Measurements from ENCODE around the gene RPE.

RPE gene

GRCh38 chr2:209973328-209973727 lies 29.1 kb upstream of the RPE start:
- H3K4me3 ChIP-seq (ENCODE audit: low read depth, low read length) = no peak overlapping the region
- H3K36me3 ChIP-seq (ENCODE audit: control insufficient read depth in 2 of 2, insufficient read depth in 1 of 2, low read length in 2 of 2) = no peaks in the 10 kb centered on the region
- TF ChIP-seq ZNF404 (tag by site-specific recombination; IDR thresholded peaks at IDR 0.05) (no peak), PRDM2 (tag by site-specific recombination; IDR thresholded peaks at IDR 0.05; ENCODE audit: borderline replicate concordance) (no peak), ZNF585B (tag by site-specific recombination; IDR thresholded peaks at IDR 0.05) (no peak), ZNF785 (tag by site-specific recombination; IDR thresholded peaks at IDR 0.05) (no peak), ZBTB1 (tag by site-specific recombination; IDR thresholded peaks at IDR 0.05) (no peak)
- TF ChIP-seq, protein P1, sequence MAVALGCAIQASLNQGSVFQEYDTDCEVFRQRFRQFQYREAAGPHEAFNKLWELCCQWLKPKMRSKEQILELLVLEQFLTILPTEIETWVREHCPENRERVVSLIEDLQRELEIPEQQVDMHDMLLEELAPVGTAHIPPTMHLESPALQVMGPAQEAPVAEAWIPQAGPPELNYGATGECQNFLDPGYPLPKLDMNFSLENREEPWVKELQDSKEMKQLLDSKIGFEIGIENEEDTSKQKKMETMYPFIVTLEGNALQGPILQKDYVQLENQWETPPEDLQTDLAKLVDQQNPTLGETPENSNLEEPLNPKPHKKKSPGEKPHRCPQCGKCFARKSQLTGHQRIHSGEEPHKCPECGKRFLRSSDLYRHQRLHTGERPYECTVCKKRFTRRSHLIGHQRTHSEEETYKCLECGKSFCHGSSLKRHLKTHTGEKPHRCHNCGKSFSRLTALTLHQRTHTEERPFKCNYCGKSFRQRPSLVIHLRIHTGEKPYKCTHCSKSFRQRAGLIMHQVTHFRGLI (tag by site-specific recombination; IDR thresholded peaks at IDR 0.05) = no peak
- no peaks in the 10 kb centered on the region for H3K4me1 ChIP-seq (ENCODE audit: control insufficient read depth, insufficient read depth, low read length)
- H3K9me3 ChIP-seq (ENCODE audit: control insufficient read depth, insufficient read depth, low read depth, low read length) = no peaks in the 10 kb centered on the region
- POLR2A ChIA-PET = no interaction called here
- CTCF ChIA-PET = interaction anchor here (6.1 kb wide), 1 partner anchor 222 kb away, joined by 44 read pairs; no protein-coding TSS in a partner anchor
- H3K27ac ChIP-seq (ENCODE audit: extremely low read depth, low read depth, low read length) = no peak overlapping the region

DNA sequence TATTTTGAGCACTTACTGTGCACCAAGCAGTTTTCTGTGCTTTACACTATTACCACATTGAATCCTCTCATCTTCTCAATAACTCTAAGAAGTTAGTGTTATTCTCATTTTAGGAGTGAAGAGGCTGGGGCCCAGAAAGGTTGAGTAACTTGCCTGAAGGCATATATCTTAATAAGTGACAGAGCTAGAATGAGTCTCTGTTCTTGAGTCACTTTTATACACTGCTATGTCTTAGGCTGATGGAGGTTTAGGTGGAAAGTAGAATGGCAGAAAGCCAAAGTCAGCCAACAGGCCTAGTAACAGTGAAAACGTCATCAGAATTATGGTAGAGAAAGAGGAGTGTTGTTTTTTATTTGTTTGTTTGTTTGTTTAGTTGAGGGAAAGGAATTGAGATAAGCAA lies 27.9 kb upstream of the RPE start:
- ChIA-PET CTCF (interaction anchor here (1.0 to 6.1 kb wide), 2 partner anchors 221 to 224 kb away, joined by 3 to 44 read pairs; no protein-coding TSS in a partner anchor), POLR2A (no interaction called here)
- H3K36me3 ChIP-seq (ENCODE audit: control insufficient read depth in 2 of 2, insufficient read depth in 1 of 2, low read length in 2 of 2) = no peaks in the 10 kb centered on the region
- no peak overlapping the region for H3K4me3 ChIP-seq (ENCODE audit: low read depth, low read length)
- H3K4me1 ChIP-seq (ENCODE audit: control insufficient read depth, insufficient read depth, low read length) = no peaks in the 10 kb centered on the region
- no peaks in the 10 kb centered on the region for H3K9me3 ChIP-seq (ENCODE audit: control insufficient read depth, insufficient read depth, low read depth, low read length)
- no peak overlapping the region for H3K27ac ChIP-seq (ENCODE audit: extremely low read depth, low read depth, low read length)
- TF ChIP-seq ZBTB6 (tag by site-specific recombination; IDR thresholded peaks at IDR 0.05) (no peak), KLF16 (tag by site-specific recombination; IDR thresholded peaks at IDR 0.05) (no peak), ZNF791 (tag by site-specific recombination; IDR thresholded peaks at IDR 0.05) (no peak), ZNF146 (tag by site-specific recombination; IDR thresholded peaks at IDR 0.05) (no peak), SP2 (tag by site-specific recombination; IDR thresholded peaks at IDR 0.05) (no peak), ZBTB17 (tag by site-specific recombination; IDR thresholded peaks at IDR 0.05) (no peak), BCL11A (tag by site-specific recombination; IDR thresholded peaks at IDR 0.05; ENCODE audit: low read depth) (no peak), ZNF677 (tag by site-specific recombination; IDR thresholded peaks at IDR 0.05) (no peak), ZNF132 (tag by site-specific recombination; IDR thresholded peaks at IDR 0.05; ENCODE audit: borderline replicate concordance) (no peak), ZNF302 (tag by site-specific recombination; IDR thresholded peaks at IDR 0.05; ENCODE audit: low read depth) (no peak)
